K562 (cell line): ENCODE results near the gene SPX. TPM values are rescaled to one million over a fixed set of nuclear protein-coding genes. Genes with fewer than 3 reads are reported as not detected.

Experiments
- ATF3 ChIP-seq, 2 experiments: fragments of 450-650 bp in 1 of 2; sonication (generic) in 1 of 2; formaldehyde crosslinking in 1 of 2; IDR thresholded peaks in 1 of 2; conservative IDR thresholded peaks in 1 of 2; 2 replicates each; pipeline versions ENCODE4 v1.6.1 to v1.8.1; 2016 to 2023; ENCODE audit warnings: mild to moderate bottlenecking in 2 of 2, moderate library complexity in 2 of 2, inconsistent platforms in 1 of 2, missing genetic modification reagents in 1 of 2
- CC2D1A ChIP-seq: fragments of 450-650 bp; IDR thresholded peaks from 2 replicates; pipeline ENCODE4 v1.6.1; 2017; ENCODE audit warnings: mild to moderate bottlenecking
- GTF2B ChIP-seq: IDR thresholded peaks from 2 replicates; pipeline ENCODE4 v1.6.1; 2011; ENCODE audit not compliant: insufficient read length; ENCODE audit errors: extremely low read depth
- MGA ChIP-seq: fragments of 450-650 bp; IDR thresholded peaks from 2 replicates; pipeline ENCODE4 v1.6.1; 2016; ENCODE audit warnings: mild to moderate bottlenecking, moderate library complexity
- SMAD4 ChIP-seq: fragments of 250-450 bp; sonication (Bioruptor Pico); conservative IDR thresholded peaks from 2 replicates; pipeline ENCODE4 v1.8.0; 2021; ENCODE audit warnings: inconsistent platforms, mild to moderate bottlenecking, moderate library complexity
- ZC3H8 ChIP-seq: fragments of 450-650 bp; IDR thresholded peaks from 2 replicates; pipeline ENCODE4 v1.6.1; 2017
- ZNF609 ChIP-seq: sonication (generic); formaldehyde crosslinking; IDR thresholded peaks from 2 replicates; pipeline ENCODE4 v1.8.1; 2023; ENCODE audit warnings: missing genetic modification reagents, mild to moderate bottlenecking, borderline replicate concordance
- polyA plus RNA-seq, 8 experiments: library from polyadenylated mRNA; depleted of rRNA in 4 of 8; stranded (reverse) in 5 of 8; unstranded in 3 of 8; fragments of >200 nt; fragmentation: Nextera tagmentation in 2 of 8; fragmentation: Illumina TruSeq in 1 of 8; extraction: Ambion mirVana in 2 of 8; extraction: Trizol in 1 of 8; gene quantifications; 2 replicates each; pipeline versions ENCODE4 v1.2.1 to v1.2.3, GENCODE V29; 2011 to 2014; ENCODE audit warnings: inconsistent platforms in 1 of 8, missing spikeins in 1 of 8
- total RNA-seq, 7 experiments: library from RNA; depleted of rRNA in 6 of 7; stranded (reverse); fragments of >200 nt in 6 of 7; fragmentation: Illumina TruSeq in 2 of 7; extraction: Trizol in 2 of 7; gene quantifications; 2 replicates each; pipeline versions ENCODE4 v1.2.1 to v1.2.3, GENCODE V29; 2011 to 2021; ENCODE audit warnings: low replicate concordance in 1 of 7

Gene SPX
- total and polyA plus RNA-seq, 9 of the 15 experiments (the other 6 are each of a cell fraction or from before 2014, with no cell fraction given) = 0.06 to 0.40 (median 0.14) TPM

- TF ChIP-seq ZC3H8 (no peak), GTF2B (no peak), MGA (peak; percentile 84), ZNF609 (CRISPR knock-in tag) (no peak), ATF3 (IDR thresholded peaks at IDR 0.05) (no peak), ATF3 (CRISPR knock-in tag; conservative IDR thresholded peaks at IDR 0.05) (no peak), CC2D1A (peak; percentile 92), SMAD4 (CRISPR knock-in tag) (no peak)
Observed at GRCh38 chr12:21501258-21502163, 24.6 kb upstream of the SPX start, which contains the start of the genes GOLT1B and RECQL (continued).
